Right lobe of liver (tissue), 4 donors: ENCODE measurements around the gene RPTOR.

ENCODE experiments used
- CTCF ChIP-seq, 4 donors: fragments of 200-600 bp in 3 of 4; fragments of 450-650 bp in 1 of 4; IDR thresholded peaks; one replicate each; pipeline versions ENCODE4 v1.5.1 to v1.8.0; 2016 to 2022; ENCODE audit warnings: antibody characterized with exemption in 4 of 4, mild to moderate bottlenecking in 2 of 4
- POLR2A ChIP-seq: fragments of 450-650 bp; IDR thresholded peaks from one replicate; pipeline ENCODE4 v1.6.1; 2017; ENCODE audit warnings: antibody characterized with exemption, mild to moderate bottlenecking
- donor health status: DM: no; HTN: no; CAD: no.
- donor health status: DM: no; HTN: no; CAD: no.
- donor health status: DM: no; HTN: yes; CAD: no.

DNA sequence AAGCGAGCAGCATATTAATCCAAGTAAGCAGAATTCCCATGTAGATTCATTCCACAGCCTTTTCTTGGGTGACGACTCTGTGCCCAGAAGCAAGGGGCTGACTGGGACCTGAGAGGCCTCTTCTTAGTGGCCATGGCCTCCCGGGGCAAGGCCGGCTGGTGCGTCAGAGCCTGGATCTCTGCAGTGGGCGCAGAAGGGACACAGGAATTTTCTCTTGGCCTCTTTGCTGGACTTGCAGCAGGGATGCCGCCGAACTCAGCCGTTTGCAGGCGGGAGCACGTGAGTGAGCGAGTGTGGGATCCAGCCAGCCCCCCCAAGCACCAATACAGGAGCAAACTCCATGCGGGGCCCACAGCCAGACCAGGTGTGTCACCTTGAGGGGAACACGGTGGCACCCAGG is 151.8 kb downstream of the RPTOR start:
- TF ChIP-seq POLR2A (no peak), CTCF (IDR thresholded peaks at IDR 0.05) (no peak)
